Adrenal gland (tissue), 5 donors: Measurements from ENCODE around the gene CCDC74B.
"Not testable (repeated sequence)": the region's sequence is repeated elsewhere in the genome, so short reads cannot be mapped to it uniquely, and the experiment has no call there.

ENCODE experiments used
- POLR2A ChIP-seq, 2 donors: fragments of 450-650 bp; IDR thresholded peaks; one replicate each; pipeline ENCODE4 v1.6.1; 2017; ENCODE audit warnings: antibody characterized with exemption in 2 of 2, mild to moderate bottlenecking in 2 of 2, moderate library complexity in 1 of 2
- TF ChIP-seq, protein P1 (sequence below), 6 experiments: fragments of 450-650 bp in 4 of 6; fragments of 200-600 bp in 2 of 6; sonication (generic) in 1 of 6; IDR thresholded peaks; 1 replicate in 5 of 6; 2 replicates in 1 of 6; pipeline versions ENCODE4 v1.5.1 to v1.8.0; 2016 to 2021; ENCODE audit warnings: antibody characterized with exemption in 6 of 6, mild to moderate bottlenecking in 2 of 6, moderate library complexity in 1 of 6
- donor health status: DM: no; HTN: no; CAD: no.

DNA sequence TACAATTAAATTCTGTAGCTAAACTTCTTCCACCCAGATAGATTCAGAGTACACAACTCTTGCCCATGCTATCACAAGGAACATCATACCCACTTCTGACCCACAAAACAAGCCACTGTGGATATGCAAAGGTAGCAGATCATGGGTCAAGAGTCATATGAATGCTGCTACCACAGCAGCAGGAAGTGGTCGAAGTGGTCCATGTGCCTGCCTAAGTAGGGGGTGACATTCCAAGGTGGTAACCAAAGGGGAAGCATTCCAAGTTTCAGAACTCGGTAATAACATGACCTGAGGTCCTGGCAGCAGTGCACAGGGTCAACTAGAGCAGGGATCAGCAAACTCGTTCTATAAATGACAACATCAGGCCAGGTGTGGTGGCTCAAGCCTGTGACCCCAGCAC is 47.5 kb upstream of the CCDC74B start:
- TF ChIP-seq, protein P1, sequence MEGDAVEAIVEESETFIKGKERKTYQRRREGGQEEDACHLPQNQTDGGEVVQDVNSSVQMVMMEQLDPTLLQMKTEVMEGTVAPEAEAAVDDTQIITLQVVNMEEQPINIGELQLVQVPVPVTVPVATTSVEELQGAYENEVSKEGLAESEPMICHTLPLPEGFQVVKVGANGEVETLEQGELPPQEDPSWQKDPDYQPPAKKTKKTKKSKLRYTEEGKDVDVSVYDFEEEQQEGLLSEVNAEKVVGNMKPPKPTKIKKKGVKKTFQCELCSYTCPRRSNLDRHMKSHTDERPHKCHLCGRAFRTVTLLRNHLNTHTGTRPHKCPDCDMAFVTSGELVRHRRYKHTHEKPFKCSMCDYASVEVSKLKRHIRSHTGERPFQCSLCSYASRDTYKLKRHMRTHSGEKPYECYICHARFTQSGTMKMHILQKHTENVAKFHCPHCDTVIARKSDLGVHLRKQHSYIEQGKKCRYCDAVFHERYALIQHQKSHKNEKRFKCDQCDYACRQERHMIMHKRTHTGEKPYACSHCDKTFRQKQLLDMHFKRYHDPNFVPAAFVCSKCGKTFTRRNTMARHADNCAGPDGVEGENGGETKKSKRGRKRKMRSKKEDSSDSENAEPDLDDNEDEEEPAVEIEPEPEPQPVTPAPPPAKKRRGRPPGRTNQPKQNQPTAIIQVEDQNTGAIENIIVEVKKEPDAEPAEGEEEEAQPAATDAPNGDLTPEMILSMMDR (IDR thresholded peaks at IDR 0.05): not testable (repeated sequence)
- not testable (repeated sequence) for TF ChIP-seq POLR2A (IDR thresholded peaks at IDR 0.05)
